ENCODE results near the gene SLC25A51. TPM values are rescaled to one million over a fixed set of nuclear protein-coding genes. Genes with fewer than 3 reads are reported as not detected.

The SLC25A51 gene
- polyA plus RNA-seq, 2 of the 4 experiments (the other 2 are of a cell fraction) = 17.2 to 24.3 TPM

GRCh38 chr9:37937366-37937765 lies 33.4 kb upstream of the SLC25A51 start:
- Histone ChIP-seq H3K9me3 (no peaks in the 10 kb centered on the region), H3K4me2 (no peak overlapping the region), H3K4me1 (peaks cover 33% of the 10 kb centered on the region), H3K27ac (peak overlapping the region in 1 of 2 experiments; percentile 63; a peak in 3 of 6 replicates), H3K4me3 (no peak overlapping the region)
- FAIRE-seq (no peak), DNase-seq (ENCODE audit: low read depth in 1 of 2, low spot score in 1 of 2) (no peak), ATAC-seq (no peak)
- ChIA-PET POLR2A (interaction anchor here (0.5 to 0.7 kb wide), 2 partner anchors 33 to 173 kb away, joined by 3 to 5 read pairs; no protein-coding TSS in a partner anchor), CTCF (interaction anchor here (1.0 to 2.6 kb wide), 5 partner anchors 13 to 151 kb away, joined by 3 to 13 read pairs (median 3); no protein-coding TSS in a partner anchor)
- TF ChIP-seq EHF (CRISPR knock-in tag; IDR thresholded peaks at IDR 0.05) = no peak
- TF ChIP-seq TFCP2L1 (CRISPR knock-in tag; IDR thresholded peaks at IDR 0.05) = no peak
- TF ChIP-seq MYC (IDR thresholded peaks at IDR 0.05; ENCODE audit: borderline replicate concordance, low read length) = no peak
- no peak for TF ChIP-seq FOSB (CRISPR knock-in tag; IDR thresholded peaks at IDR 0.05)
- TF ChIP-seq SREBF2 (IDR thresholded peaks at IDR 0.05) = no peak
- WGBS (ENCODE audit: missing lambda C conversion rate) = 95% methylated on average over 9 of the region's 9 CpGs

- Histone ChIP-seq H3K4me2 (no peak overlapping the region), H3K4me1 (peaks cover 33% of the 10 kb centered on the region), H3K9me3 (no peaks in the 10 kb centered on the region), H3K27ac (peak overlapping the region in 1 of 2 experiments; percentile 49; a peak in 2 of 6 replicates), H3K4me3 (no peak overlapping the region)
- POLR2A ChIA-PET = interaction anchor here (0.7 kb wide), 1 partner anchor 33 kb away, joined by 3 read pairs; no protein-coding TSS in a partner anchor
- no peak for TF ChIP-seq RNF2 (IDR thresholded peaks at IDR 0.05; ENCODE audit: borderline replicate concordance, low read depth)
- TF ChIP-seq POLR2AphosphoS2 (conservative IDR thresholded peaks at IDR 0.05; ENCODE audit: low read length) = no peak
- TF ChIP-seq HOXB13 (CRISPR knock-in tag; IDR thresholded peaks at IDR 0.05; ENCODE audit: low read depth) = no peak
- 68% methylated on average over 4 of the region's 4 CpGs for WGBS (ENCODE audit: missing lambda C conversion rate)
- DNase-seq (ENCODE audit: low read depth in 1 of 2, low spot score in 1 of 2) (no peak), ATAC-seq (no peak), FAIRE-seq (no peak)
- CTCF ChIA-PET = interaction anchor here (1.0 to 2.6 kb wide), 5 partner anchors 13 to 151 kb away, joined by 3 to 13 read pairs (median 3); no protein-coding TSS in a partner anchor
Measured at GRCh38 chr9:37936965-37937364, 33.0 kb upstream of the SLC25A51 start.

- ChIA-PET POLR2A (no interaction called here), CTCF (interaction anchor here (0.7 to 2.6 kb wide), 4 partner anchors 14 to 152 kb away, joined by 3 to 13 read pairs (median 4); no protein-coding TSS in a partner anchor)
- no peak for DNase-seq (ENCODE audit: low read depth in 1 of 2, low spot score in 1 of 2)
- TF ChIP-seq ZNF302 (CRISPR knock-in tag; IDR thresholded peaks at IDR 0.05) = no peak
- peaks cover 33% of the 10 kb centered on the region for H3K4me1 ChIP-seq
- H3K4me3 ChIP-seq = no peak overlapping the region
- H3K4me2 ChIP-seq = no peak overlapping the region
- H3K9me3 ChIP-seq = no peaks in the 10 kb centered on the region
- 86% methylated on average over 5 of the region's 5 CpGs for WGBS (ENCODE audit: missing lambda C conversion rate)
- no peak for ATAC-seq
- FAIRE-seq = no peak
- peak overlapping the region in 1 of 2 experiments; percentile 49; a peak in 2 of 6 replicates for H3K27ac ChIP-seq
Measured at GRCh38 chr9:37936376-37936775, 32.4 kb upstream of the SLC25A51 start.

GRCh38 chr9:37935096-37935495 lies 31.2 kb upstream of the SLC25A51 start:
- H3K4me2 ChIP-seq = no peak overlapping the region
- CTCF ChIA-PET = interaction anchor here (1.0 to 2.4 kb wide), 5 partner anchors 15 to 30 kb away, joined by 3 to 8 read pairs (median 6); no protein-coding TSS in a partner anchor
- ATAC-seq (no peak), DNase-seq (ENCODE audit: low read depth in 1 of 2, low spot score in 1 of 2) (no peak), FAIRE-seq (no peak)
- WGBS (ENCODE audit: missing lambda C conversion rate) = 90% methylated on average over 14 of the region's 14 CpGs
- 0 out of 3 replicates have a peak, but pooled peaks cover 7% of the 10 kb centered on the region for H3K9me3 ChIP-seq
- H3K27ac ChIP-seq = no peak overlapping the region
- POLR2A ChIA-PET = no interaction called here
- no peak overlapping the region for H3K4me3 ChIP-seq
- no peak for TF ChIP-seq BHLHE40 (IDR thresholded peaks at IDR 0.05; ENCODE audit: low read depth, low read length)
- TF ChIP-seq BCL3 (IDR thresholded peaks at IDR 0.05) = no peak
- no peak for TF ChIP-seq NR3C1 (IDR thresholded peaks at IDR 0.05)
- no peak for TF ChIP-seq HES2 (IDR thresholded peaks at IDR 0.05)
- no peak for TF ChIP-seq RAD21 (conservative IDR thresholded peaks at IDR 0.05 in 1 of 2, IDR thresholded peaks at IDR 0.05 in 1 of 2)
- no peak for TF ChIP-seq USF2 (IDR thresholded peaks at IDR 0.05)
- TF ChIP-seq JUN (IDR thresholded peaks at IDR 0.05) = no peak
- TF ChIP-seq GATA3 (IDR thresholded peaks at IDR 0.05; ENCODE audit: borderline replicate concordance) = no peak
- TF ChIP-seq HMGXB4 (CRISPR knock-in tag; IDR thresholded peaks at IDR 0.05; ENCODE audit: borderline replicate concordance) = no peak
- TF ChIP-seq EHMT2 (IDR thresholded peaks at IDR 0.05; ENCODE audit: low read depth) = no peak
- TF ChIP-seq FOSL2 (IDR thresholded peaks at IDR 0.05) = no peak
- TF ChIP-seq FOSL2 (CRISPR knock-in tag; IDR thresholded peaks at IDR 0.05) = no peak
- TF ChIP-seq NPAS2 (CRISPR knock-in tag; IDR thresholded peaks at IDR 0.05; ENCODE audit: borderline replicate concordance) = no peak
- peaks cover 29% of the 10 kb centered on the region for H3K4me1 ChIP-seq

Data from A549 (cell line).